NCI-H82 treated with DMSO at 0.1 percent for 48 hours (cell line): ENCODE results near the gene PCDHB8.
"Not testable (repeated sequence)": the region's sequence is repeated elsewhere in the genome, so short reads cannot be mapped to it uniquely, and the experiment has no call there.

Source experiments
- DNase-seq: peaks from one replicate; lab custom pipeline; 2025; ENCODE audit not compliant: unreplicated experiment; lab: John Stamatoyannopoulos, UW

PCDHB8 gene

DNA sequence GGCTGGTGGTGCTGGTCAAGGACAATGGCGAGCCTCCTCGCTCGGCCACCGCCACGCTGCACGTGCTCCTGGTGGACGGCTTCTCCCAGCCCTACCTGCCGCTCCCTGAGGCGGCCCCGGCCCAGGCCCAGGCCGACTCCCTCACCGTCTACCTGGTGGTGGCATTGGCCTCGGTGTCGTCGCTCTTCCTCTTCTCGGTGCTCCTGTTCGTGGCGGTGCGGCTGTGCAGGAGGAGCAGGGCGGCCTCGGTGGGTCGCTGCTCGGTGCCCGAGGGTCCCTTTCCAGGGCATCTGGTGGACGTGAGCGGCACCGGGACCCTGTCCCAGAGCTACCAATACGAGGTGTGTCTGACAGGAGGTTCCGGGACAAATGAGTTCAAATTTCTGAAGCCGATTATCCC lies 47.8 kb downstream of the PCDHB8 start:
- not testable (repeated sequence) for DNase-seq
